Esophagus muscularis mucosa (tissue), 4 donors: ENCODE measurements around the gene PTPRD. TPM values are rescaled to one million over a fixed set of nuclear protein-coding genes. Genes with fewer than 3 reads are reported as not detected.

Experiments
- DNase-seq: peaks from one replicate; pipeline ENCODE4 v3.0.0-alpha.2; 2017; ENCODE audit errors: extremely low spot score
- H3K27ac ChIP-seq, 4 donors: fragments of 200-600 bp; sonication (generic); replicated peaks in 1 of 4; 1 replicate in 3 of 4; 2 replicates in 1 of 4; pipeline ENCODE4 v1.5.1; 2016 to 2019; ENCODE audit warnings: mild to moderate bottlenecking in 1 of 4
- H3K27me3 ChIP-seq, 4 donors: fragments of 200-600 bp; sonication (generic); one replicate each; pipeline versions ENCODE4 v1.5.1 to v1.6.0; 2016 to 2019
- H3K36me3 ChIP-seq, 4 donors: fragments of 200-600 bp; sonication (generic); one replicate each; pipeline ENCODE4 v1.5.1; 2016 to 2019
- H3K4me1 ChIP-seq, 4 donors: fragments of 200-600 bp; sonication (generic); one replicate each; pipeline ENCODE4 v1.5.1; 2016 to 2019
- H3K4me3 ChIP-seq, 4 donors: fragments of 200-600 bp; sonication (generic); 1 replicate in 2 of 4; 2 replicates in 2 of 4; pipeline ENCODE4 v1.5.1; 2016 to 2019; ENCODE audit warnings: mild to moderate bottlenecking in 4 of 4, moderate library complexity in 1 of 4
- H3K9me3 ChIP-seq, 4 donors: fragments of 200-600 bp; sonication (generic); 1 replicate in 3 of 4; 2 replicates in 1 of 4; pipeline ENCODE4 v1.5.1; 2016 to 2019
- EP300 ChIP-seq: sonication (generic); formaldehyde crosslinking; IDR thresholded peaks from one replicate; pipeline ENCODE4 v1.6.1; 2017; ENCODE audit warnings: antibody characterized with exemption
- POLR2A ChIP-seq: fragments of 450-650 bp; IDR thresholded peaks from one replicate; pipeline ENCODE4 v1.6.1; 2017; ENCODE audit warnings: antibody characterized with exemption, moderate library complexity, mild to moderate bottlenecking, low read depth
- POLR2AphosphoS5 ChIP-seq, 2 donors: sonication (generic); formaldehyde crosslinking; IDR thresholded peaks; one replicate each; pipeline ENCODE4 v1.6.1; 2017; ENCODE audit warnings: antibody characterized with exemption in 2 of 2
- WGBS: methylation state at CpG from one replicate; pipeline ENCODE4 v1.1.5; 2018; 5-methylcytosine and 5-hydroxymethylcytosine counted together
- intact Hi-C: fragments of 100-400 bp; cut with DNase I; formaldehyde crosslinking; loops from one replicate; pipeline ENCODE4 v1.15.1; 2023
- total RNA-seq, 4 donors: library from RNA; depleted of rRNA; stranded (reverse); fragments of >200 nt; gene quantifications; one replicate each; pipeline versions ENCODE4 v1.1.0 to v1.2.1, GENCODE V29; 2016
- TF ChIP-seq, protein P1 (sequence below), 3 experiments: fragments of 200-600 bp in 2 of 3; fragments of 450-650 bp in 1 of 3; sonication (generic) in 2 of 3; IDR thresholded peaks; one replicate each; pipeline ENCODE4 v1.5.1; 2017 to 2019; ENCODE audit warnings: antibody characterized with exemption in 3 of 3, mild to moderate bottlenecking in 2 of 3, moderate library complexity in 1 of 3

Gene PTPRD
- total RNA-seq, 4 donors from 2014 or later = 4.1 to 6.6 (median 5.0) TPM

DNA sequence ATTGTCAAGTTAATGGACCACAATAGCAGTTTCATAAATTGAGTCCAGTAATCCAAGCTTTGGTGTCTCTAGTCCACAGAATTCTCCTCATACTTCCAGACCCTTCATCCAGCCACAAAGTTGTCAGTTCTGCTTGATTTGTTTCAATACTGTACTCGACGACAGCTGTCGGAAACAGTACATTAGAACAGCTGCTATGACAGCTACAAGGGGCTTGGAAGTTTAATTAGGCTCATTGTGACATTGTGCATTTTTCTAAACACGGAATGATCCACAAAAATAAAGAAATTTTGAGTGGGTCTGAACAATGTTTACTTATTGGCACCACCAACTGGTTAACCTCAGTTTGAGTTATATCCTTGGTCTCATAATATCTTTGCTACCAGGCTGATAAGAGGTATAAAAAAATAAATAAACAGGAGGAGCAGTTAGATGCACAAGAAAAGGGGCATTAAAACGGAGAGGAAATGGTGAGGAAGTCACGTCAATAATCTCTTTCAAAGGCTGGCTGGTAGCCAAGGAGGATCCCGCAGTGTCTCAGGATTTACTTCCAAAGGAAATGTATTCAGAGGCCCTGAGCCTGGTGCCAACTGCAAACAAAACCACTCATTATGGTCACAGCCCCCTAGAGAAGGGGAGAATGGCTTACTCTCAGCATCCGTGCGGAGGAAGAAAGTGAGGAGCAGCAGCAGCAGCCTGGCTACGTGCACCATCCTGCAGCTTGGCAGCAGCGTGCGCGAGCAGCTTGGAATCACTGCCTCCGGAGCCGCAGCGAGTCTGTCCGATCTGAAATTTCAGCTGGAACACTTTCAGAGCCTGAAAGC, 1879.5 kb downstream of the PTPRD start:
- TF ChIP-seq EP300 = no peak
- no peak for TF ChIP-seq POLR2A
- TF ChIP-seq, protein P1, sequence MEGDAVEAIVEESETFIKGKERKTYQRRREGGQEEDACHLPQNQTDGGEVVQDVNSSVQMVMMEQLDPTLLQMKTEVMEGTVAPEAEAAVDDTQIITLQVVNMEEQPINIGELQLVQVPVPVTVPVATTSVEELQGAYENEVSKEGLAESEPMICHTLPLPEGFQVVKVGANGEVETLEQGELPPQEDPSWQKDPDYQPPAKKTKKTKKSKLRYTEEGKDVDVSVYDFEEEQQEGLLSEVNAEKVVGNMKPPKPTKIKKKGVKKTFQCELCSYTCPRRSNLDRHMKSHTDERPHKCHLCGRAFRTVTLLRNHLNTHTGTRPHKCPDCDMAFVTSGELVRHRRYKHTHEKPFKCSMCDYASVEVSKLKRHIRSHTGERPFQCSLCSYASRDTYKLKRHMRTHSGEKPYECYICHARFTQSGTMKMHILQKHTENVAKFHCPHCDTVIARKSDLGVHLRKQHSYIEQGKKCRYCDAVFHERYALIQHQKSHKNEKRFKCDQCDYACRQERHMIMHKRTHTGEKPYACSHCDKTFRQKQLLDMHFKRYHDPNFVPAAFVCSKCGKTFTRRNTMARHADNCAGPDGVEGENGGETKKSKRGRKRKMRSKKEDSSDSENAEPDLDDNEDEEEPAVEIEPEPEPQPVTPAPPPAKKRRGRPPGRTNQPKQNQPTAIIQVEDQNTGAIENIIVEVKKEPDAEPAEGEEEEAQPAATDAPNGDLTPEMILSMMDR (IDR thresholded peaks at IDR 0.05) = no peak
- no peak for TF ChIP-seq POLR2AphosphoS5 (IDR thresholded peaks at IDR 0.05)
- peak overlapping the region; percentile 19 to 48 (median 26) for H3K4me3 ChIP-seq
- no peak for DNase-seq
- peaks cover 0 to 13% (median 11%) of the 10 kb centered on the region in 4 donors for H3K4me1 ChIP-seq
- no peaks in the 10 kb centered on the region for H3K9me3 ChIP-seq
- no peak overlapping the region for H3K27ac ChIP-seq
- H3K36me3 ChIP-seq = no peaks in the 10 kb centered on the region
- no peaks in the 10 kb centered on the region for H3K27me3 ChIP-seq
- WGBS = 34% methylated on average over 17 of the region's 17 CpGs
- intact Hi-C loops = no loop called here

DNA sequence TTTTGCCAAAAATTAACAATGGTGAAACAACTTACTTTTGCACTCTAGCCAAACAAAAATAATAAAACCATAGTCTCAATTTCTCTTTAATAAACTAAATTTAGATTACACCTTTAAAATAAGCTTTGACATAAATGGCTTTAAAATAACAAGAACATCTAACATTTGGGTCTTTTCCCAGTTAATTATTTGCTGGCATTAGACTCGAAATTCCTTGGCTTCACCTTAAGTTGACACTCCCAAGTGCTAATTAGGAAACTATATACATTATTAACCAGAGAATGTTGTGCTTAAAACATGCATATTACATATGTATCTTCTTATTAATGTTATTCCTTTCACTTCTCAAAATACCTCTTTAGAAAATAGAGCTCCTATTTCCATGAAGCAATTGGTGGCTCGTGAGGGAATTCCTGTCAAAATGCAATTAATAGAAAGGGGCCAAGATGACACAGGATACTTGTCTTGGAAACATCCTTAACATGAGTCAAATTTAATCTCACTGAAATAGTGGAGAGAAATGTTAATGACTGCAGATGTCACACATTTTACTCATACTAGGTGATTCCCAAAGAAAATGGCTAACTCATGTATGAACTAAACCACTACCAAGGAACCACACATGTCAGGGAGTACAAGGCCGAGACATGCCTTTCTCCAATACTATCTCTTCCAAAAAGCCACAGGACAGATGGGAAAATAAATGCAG, 1880.3 kb downstream of the PTPRD start:
- no peaks in the 10 kb centered on the region for H3K9me3 ChIP-seq
- intact Hi-C loops = no loop called here
- 62% methylated on average over 3 of the region's 3 CpGs for WGBS

DNA sequence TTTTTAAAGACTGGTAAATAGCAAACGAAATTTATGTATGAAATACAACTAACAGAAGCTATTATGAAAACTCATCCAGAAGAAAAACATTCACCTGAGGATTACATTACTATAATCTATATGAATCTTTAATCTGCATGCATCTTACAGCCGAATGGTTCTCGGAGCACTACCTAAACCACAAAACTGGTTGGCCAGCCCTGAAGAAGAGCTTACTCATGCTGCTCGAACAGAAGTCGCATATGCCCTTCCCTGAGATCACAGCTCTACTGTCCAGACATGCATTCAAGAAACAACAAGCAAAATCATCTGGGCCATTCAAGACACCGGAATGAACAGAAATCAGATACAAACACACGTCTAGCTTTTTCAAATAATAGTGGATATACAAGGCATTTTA, 1882.2 kb downstream of the PTPRD start:
- Histone ChIP-seq H3K9me3 (no peaks in the 10 kb centered on the region), H3K27me3 (no peaks in the 10 kb centered on the region), H3K4me1 (peaks cover 0 to 13% (median 11%) of the 10 kb centered on the region in 4 donors), H3K4me3 (no peak overlapping the region), H3K27ac (no peak overlapping the region), H3K36me3 (no peaks in the 10 kb centered on the region)
- 69% methylated on average over 7 of the region's 7 CpGs for WGBS
- TF ChIP-seq POLR2A = no peak
- intact Hi-C loops = no loop called here
- no peak for DNase-seq

More for the DNA sequence above, 1880.3 kb downstream of the PTPRD start:
- TF ChIP-seq POLR2A (no peak), POLR2AphosphoS5 (IDR thresholded peaks at IDR 0.05) (no peak), EP300 (no peak)
- TF ChIP-seq, protein P1 (IDR thresholded peaks at IDR 0.05) = no peak
- peaks cover 0 to 13% (median 11%) of the 10 kb centered on the region in 4 donors for H3K4me1 ChIP-seq
- no peak overlapping the region for H3K4me3 ChIP-seq
- H3K27ac ChIP-seq = no peak overlapping the region
- no peaks in the 10 kb centered on the region for H3K36me3 ChIP-seq
- no peaks in the 10 kb centered on the region for H3K27me3 ChIP-seq
- DNase-seq = no peak

DNA sequence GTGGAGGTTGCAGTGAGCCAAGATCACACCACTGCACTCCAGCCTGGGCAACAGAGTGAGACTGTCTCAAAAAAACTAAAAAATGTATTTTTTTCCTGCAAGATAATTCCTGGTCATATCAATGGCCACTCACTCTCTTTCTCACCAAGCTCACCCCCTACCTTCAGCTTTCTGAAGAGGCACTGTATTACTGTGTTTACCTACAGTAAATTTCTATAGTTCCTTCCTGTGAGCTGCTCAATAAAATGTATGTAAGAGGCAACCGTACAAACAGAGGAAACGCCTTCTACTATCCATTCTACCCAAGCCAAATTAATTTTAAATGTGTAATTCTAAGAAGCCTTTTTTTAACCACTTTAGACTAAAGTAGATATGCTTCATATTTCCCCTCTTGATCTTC, 1883.9 kb downstream of the PTPRD start:
- no peaks in the 10 kb centered on the region for H3K27me3 ChIP-seq
- no peak for DNase-seq
- no peak overlapping the region for H3K27ac ChIP-seq
- peaks cover 0 to 8% (median 6%) of the 10 kb centered on the region in 4 donors for H3K4me1 ChIP-seq
- H3K9me3 ChIP-seq = no peaks in the 10 kb centered on the region
- no peak overlapping the region for H3K4me3 ChIP-seq
- TF ChIP-seq, protein P1 (IDR thresholded peaks at IDR 0.05) = no peak
- TF ChIP-seq POLR2AphosphoS5 (IDR thresholded peaks at IDR 0.05) (no peak), POLR2A (no peak), EP300 (no peak)
- no peaks in the 10 kb centered on the region for H3K36me3 ChIP-seq
- intact Hi-C loops = no loop called here
- WGBS = 73% methylated on average over 2 of the region's 2 CpGs

DNA sequence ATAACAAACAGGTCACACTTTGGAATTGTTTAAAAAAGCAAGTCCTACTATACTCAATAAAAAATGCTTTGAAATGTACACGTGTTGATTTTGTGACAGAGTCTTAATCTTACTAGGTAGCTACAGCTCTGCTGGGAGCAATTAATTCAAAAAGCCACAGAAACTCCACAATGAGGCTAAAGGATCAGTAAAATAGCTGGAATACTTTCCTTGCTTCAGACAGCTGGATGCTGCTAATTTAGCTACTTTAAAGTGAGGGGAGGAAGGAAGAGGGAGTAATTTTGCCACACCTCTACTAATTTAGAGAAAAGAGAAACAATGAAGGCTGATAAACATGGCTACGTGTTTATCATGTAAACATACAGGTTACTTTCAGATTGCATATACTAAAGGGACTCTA, 1885.6 kb downstream of the PTPRD start:
- Histone ChIP-seq H3K27ac (no peak overlapping the region), H3K4me3 (no peak overlapping the region), H3K36me3 (no peaks in the 10 kb centered on the region), H3K27me3 (no peaks in the 10 kb centered on the region), H3K9me3 (no peaks in the 10 kb centered on the region), H3K4me1 (no peaks in the 10 kb centered on the region)
- intact Hi-C loops = no loop called here
- DNase-seq = no peak
- TF ChIP-seq POLR2A (no peak), EP300 (no peak)
- TF ChIP-seq, protein P1 (IDR thresholded peaks at IDR 0.05) = no peak
- WGBS = 61% methylated on average over 2 of the region's 2 CpGs
